HG03039 (cell line): ENCODE results near the gene IQSEC2.

Experiments
- ATAC-seq: cut with Tn5 transposase; IDR thresholded peaks from one replicate; pipeline ENCODE4 v1.9.1; 2021; ENCODE audit warnings: mild to moderate bottlenecking, moderate library complexity; ENCODE audit not compliant: unreplicated experiment

Gene IQSEC2

GRCh38 chrX:53268173-53268572, 13.2 kb downstream of the IQSEC2 start:
- no peak for ATAC-seq

GRCh38 chrX:53266914-53267313, 14.5 kb downstream of the IQSEC2 start:
- ATAC-seq = no peak

GRCh38 chrX:53265771-53266574, 15.4 kb downstream of the IQSEC2 start:
- ATAC-seq = no peak

- ATAC-seq = no peak
Measured at GRCh38 chrX:53263597-53264094, 17.7 kb downstream of the IQSEC2 start.

GRCh38 chrX:53262918-53263394, 18.4 kb downstream of the IQSEC2 start:
- no peak for ATAC-seq

- no peak for ATAC-seq
Measured at GRCh38 chrX:53262189-53262917, 19.0 kb downstream of the IQSEC2 start.

- ATAC-seq = no peak
Measured at GRCh38 chrX:53261355-53261972, 19.9 kb downstream of the IQSEC2 start.

GRCh38 chrX:53260836-53261235, 20.5 kb downstream of the IQSEC2 start:
- no peak for ATAC-seq

- ATAC-seq = no peak
Measured at GRCh38 chrX:53257670-53258423, 23.5 kb downstream of the IQSEC2 start.

GRCh38 chrX:53257166-53257565, 24.2 kb downstream of the IQSEC2 start:
- ATAC-seq = no peak

- ATAC-seq = no peak
Measured at GRCh38 chrX:53256446-53257041, 24.8 kb downstream of the IQSEC2 start.

GRCh38 chrX:53255738-53256191, 25.6 kb downstream of the IQSEC2 start:
- no peak for ATAC-seq

- no peak for ATAC-seq
Measured at GRCh38 chrX:53254570-53255461, 26.6 kb downstream of the IQSEC2 start.

- ATAC-seq = no peak
Measured at GRCh38 chrX:53253293-53254020, 27.9 kb downstream of the IQSEC2 start.

GRCh38 chrX:53251307-53251706, 30.1 kb downstream of the IQSEC2 start:
- ATAC-seq = no peak

GRCh38 chrX:53250556-53250955, 30.8 kb downstream of the IQSEC2 start:
- no peak for ATAC-seq

GRCh38 chrX:53249408-53250042, 31.9 kb downstream of the IQSEC2 start:
- no peak for ATAC-seq

GRCh38 chrX:53247928-53248327, 33.5 kb downstream of the IQSEC2 start:
- no peak for ATAC-seq
